ENCODE results near the gene TPST1.

TPST1 gene

GRCh38 chr7:66330961-66331360 lies 125.8 kb downstream of the TPST1 start:
- H3K27ac ChIP-seq, result no peak overlapping the region
- no peak overlapping the region for H3K4me2 ChIP-seq (ENCODE audit: low read length)
- H3K4me3 ChIP-seq (ENCODE audit: low read depth, low read length), result no peak overlapping the region
- no peak overlapping the region for H3K9ac ChIP-seq
- H3K4me1 ChIP-seq, result peaks cover 3% of the 10 kb centered on the region
- no peaks in the 10 kb centered on the region for H3K27me3 ChIP-seq (ENCODE audit: control insufficient read depth, insufficient read depth, low read length)
- TF ChIP-seq, protein P1, sequence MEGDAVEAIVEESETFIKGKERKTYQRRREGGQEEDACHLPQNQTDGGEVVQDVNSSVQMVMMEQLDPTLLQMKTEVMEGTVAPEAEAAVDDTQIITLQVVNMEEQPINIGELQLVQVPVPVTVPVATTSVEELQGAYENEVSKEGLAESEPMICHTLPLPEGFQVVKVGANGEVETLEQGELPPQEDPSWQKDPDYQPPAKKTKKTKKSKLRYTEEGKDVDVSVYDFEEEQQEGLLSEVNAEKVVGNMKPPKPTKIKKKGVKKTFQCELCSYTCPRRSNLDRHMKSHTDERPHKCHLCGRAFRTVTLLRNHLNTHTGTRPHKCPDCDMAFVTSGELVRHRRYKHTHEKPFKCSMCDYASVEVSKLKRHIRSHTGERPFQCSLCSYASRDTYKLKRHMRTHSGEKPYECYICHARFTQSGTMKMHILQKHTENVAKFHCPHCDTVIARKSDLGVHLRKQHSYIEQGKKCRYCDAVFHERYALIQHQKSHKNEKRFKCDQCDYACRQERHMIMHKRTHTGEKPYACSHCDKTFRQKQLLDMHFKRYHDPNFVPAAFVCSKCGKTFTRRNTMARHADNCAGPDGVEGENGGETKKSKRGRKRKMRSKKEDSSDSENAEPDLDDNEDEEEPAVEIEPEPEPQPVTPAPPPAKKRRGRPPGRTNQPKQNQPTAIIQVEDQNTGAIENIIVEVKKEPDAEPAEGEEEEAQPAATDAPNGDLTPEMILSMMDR (IDR thresholded peaks at IDR 0.05), result no peak
- H3K36me3 ChIP-seq (ENCODE audit: control insufficient read depth, insufficient read depth, low read length), result no peaks in the 10 kb centered on the region
- H3K9me3 ChIP-seq (ENCODE audit: control insufficient read depth, low read length), result no peaks in the 10 kb centered on the region
- H2AFZ ChIP-seq, result no peak overlapping the region
- no peaks in the 10 kb centered on the region for H3K79me2 ChIP-seq

DNA sequence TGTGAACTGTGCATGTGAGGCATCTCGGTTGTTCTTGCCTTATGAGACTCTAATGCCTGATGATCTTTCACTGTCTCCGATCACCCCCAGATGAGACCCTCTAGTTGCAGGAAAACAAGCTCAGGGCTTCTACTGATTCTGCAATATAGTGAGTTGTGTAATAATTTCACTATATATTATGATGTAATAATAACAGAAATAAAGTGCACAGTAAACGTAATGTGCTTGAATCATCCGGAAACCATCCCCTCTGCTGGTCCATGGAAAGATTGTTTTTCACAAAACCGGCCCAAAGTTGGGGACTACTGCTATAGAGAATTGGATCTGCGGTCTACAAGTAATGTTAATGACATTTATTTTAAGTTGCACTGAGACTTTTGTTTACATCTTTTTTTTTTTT lies 126.7 kb downstream of the TPST1 start:
- no peak overlapping the region for H3K9ac ChIP-seq
- no peak overlapping the region for H3K27ac ChIP-seq
- H2AFZ ChIP-seq, result no peak overlapping the region
- no peaks in the 10 kb centered on the region for H3K27me3 ChIP-seq (ENCODE audit: control insufficient read depth, insufficient read depth, low read length)
- H3K9me3 ChIP-seq (ENCODE audit: control insufficient read depth, low read length), result no peaks in the 10 kb centered on the region
- H3K4me1 ChIP-seq, result no peaks in the 10 kb centered on the region
- TF ChIP-seq, protein P1 (IDR thresholded peaks at IDR 0.05), result no peak
- no peaks in the 10 kb centered on the region for H3K79me2 ChIP-seq
- H3K4me2 ChIP-seq (ENCODE audit: low read length), result no peak overlapping the region
- H3K4me3 ChIP-seq (ENCODE audit: low read depth, low read length), result no peak overlapping the region
- no peaks in the 10 kb centered on the region for H3K36me3 ChIP-seq (ENCODE audit: control insufficient read depth, insufficient read depth, low read length)

DNA sequence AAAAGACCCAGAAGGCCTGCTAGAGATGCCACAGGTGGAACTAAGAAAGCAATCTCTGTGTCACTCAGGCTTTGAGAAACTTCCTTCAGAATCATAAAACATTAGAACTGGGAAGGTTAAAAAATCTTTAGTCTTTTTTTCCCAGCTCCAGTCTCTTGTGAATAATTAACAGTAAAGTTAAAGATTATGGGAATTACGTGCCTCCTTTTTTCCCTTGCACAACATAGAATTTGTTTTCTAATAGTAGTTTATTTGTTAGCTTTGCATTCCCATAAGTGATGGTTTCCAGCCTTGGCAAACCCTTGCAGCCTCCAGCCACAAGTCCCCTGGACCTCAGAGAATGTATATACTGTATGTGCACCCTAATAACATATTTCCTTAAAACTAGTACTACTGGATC lies 128.3 kb downstream of the TPST1 start:
- Histone ChIP-seq H2AFZ (no peak overlapping the region), H3K4me3 (ENCODE audit: low read depth, low read length) (no peak overlapping the region), H3K9ac (no peak overlapping the region), H3K27me3 (ENCODE audit: control insufficient read depth, insufficient read depth, low read length) (no peaks in the 10 kb centered on the region), H3K9me3 (ENCODE audit: control insufficient read depth, low read length) (no peaks in the 10 kb centered on the region), H3K4me2 (ENCODE audit: low read length) (no peak overlapping the region), H3K4me1 (no peaks in the 10 kb centered on the region), H3K27ac (no peak overlapping the region), H3K36me3 (ENCODE audit: control insufficient read depth, insufficient read depth, low read length) (no peaks in the 10 kb centered on the region), H3K79me2 (no peaks in the 10 kb centered on the region)
- TF ChIP-seq, protein P1 (IDR thresholded peaks at IDR 0.05), result no peak

DNA sequence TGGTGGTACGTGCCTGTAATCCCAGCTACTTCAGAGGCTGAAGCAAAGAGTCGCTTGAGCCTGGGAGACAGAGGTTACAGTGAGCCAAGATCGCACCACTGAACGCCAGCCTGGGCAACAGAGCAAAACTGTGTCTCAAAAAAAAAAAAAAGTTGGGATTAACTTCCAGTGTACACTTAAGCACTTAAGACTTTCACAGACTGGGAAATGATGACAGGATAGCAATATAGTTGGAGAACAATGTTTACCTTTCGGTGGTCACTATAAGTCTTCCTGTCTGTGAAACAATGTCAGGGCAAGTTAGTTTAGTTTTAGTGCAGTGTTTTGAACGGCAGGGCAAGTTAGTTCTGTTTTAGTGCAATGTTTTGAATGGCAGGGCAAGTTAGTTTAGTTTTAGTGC lies 130.2 kb downstream of the TPST1 start:
- TF ChIP-seq, protein P1 (IDR thresholded peaks at IDR 0.05), result no peak
- H3K4me3 ChIP-seq (ENCODE audit: low read depth, low read length), result no peak overlapping the region
- no peak overlapping the region for H2AFZ ChIP-seq
- H3K9ac ChIP-seq, result no peak overlapping the region
- no peak overlapping the region for H3K27ac ChIP-seq
- no peak overlapping the region for H3K4me2 ChIP-seq (ENCODE audit: low read length)
- no peaks in the 10 kb centered on the region for H3K36me3 ChIP-seq (ENCODE audit: control insufficient read depth, insufficient read depth, low read length)
- H3K79me2 ChIP-seq, result no peaks in the 10 kb centered on the region
- H3K4me1 ChIP-seq, result no peaks in the 10 kb centered on the region
- H3K9me3 ChIP-seq (ENCODE audit: control insufficient read depth, low read length), result no peaks in the 10 kb centered on the region
- H3K27me3 ChIP-seq (ENCODE audit: control insufficient read depth, insufficient read depth, low read length), result no peaks in the 10 kb centered on the region

- no peak overlapping the region for H2AFZ ChIP-seq
- H3K4me1 ChIP-seq, result no peaks in the 10 kb centered on the region
- no peaks in the 10 kb centered on the region for H3K36me3 ChIP-seq (ENCODE audit: control insufficient read depth, insufficient read depth, low read length)
- H3K27ac ChIP-seq, result no peak overlapping the region
- no peak overlapping the region for H3K4me3 ChIP-seq (ENCODE audit: low read depth, low read length)
- no peaks in the 10 kb centered on the region for H3K27me3 ChIP-seq (ENCODE audit: control insufficient read depth, insufficient read depth, low read length)
- H3K4me2 ChIP-seq (ENCODE audit: low read length), result no peak overlapping the region
- no peak overlapping the region for H3K9ac ChIP-seq
- H3K79me2 ChIP-seq, result no peaks in the 10 kb centered on the region
- TF ChIP-seq, protein P1 (IDR thresholded peaks at IDR 0.05), result no peak
- H3K9me3 ChIP-seq (ENCODE audit: control insufficient read depth, low read length), result no peaks in the 10 kb centered on the region
Measured at GRCh38 chr7:66336760-66337159, 131.6 kb downstream of the TPST1 start.

Data from parathyroid adenoma (tissue), 2 donors.